ENCODE results near the gene PFAS.

Gene PFAS

GRCh38 chr17:8314797-8315763 is 66.0 kb downstream of the PFAS start:
- in situ Hi-C loops (cut with MboI; ENCODE audit: low sequenced_read_pairs, unreplicated experiment) = no loop called here
- DNase-seq (ENCODE audit: low spot score) = no peak
- TF ChIP-seq CTCF (IDR thresholded peaks at IDR 0.05; ENCODE audit: borderline replicate concordance, control extremely low read depth, extremely low read depth, insufficient read depth, missing control alignments) = no peak

GRCh38 chr17:8315764-8316217 is 66.7 kb downstream of the PFAS start:
- no peak for DNase-seq (ENCODE audit: low spot score)
- TF ChIP-seq CTCF (IDR thresholded peaks at IDR 0.05; ENCODE audit: borderline replicate concordance, control extremely low read depth, extremely low read depth, insufficient read depth, missing control alignments) = no peak
- in situ Hi-C loops (cut with MboI; ENCODE audit: low sequenced_read_pairs, unreplicated experiment) = no loop called here

- DNase-seq (ENCODE audit: low spot score) = peak; percentile 9
- TF ChIP-seq CTCF (IDR thresholded peaks at IDR 0.05; ENCODE audit: borderline replicate concordance, control extremely low read depth, extremely low read depth, insufficient read depth, missing control alignments) = no peak
- in situ Hi-C loops (cut with MboI; ENCODE audit: low sequenced_read_pairs, unreplicated experiment) = no loop called here
Observed at GRCh38 chr17:8318010-8318935, 69.2 kb downstream of the PFAS start.

All from GM13976 (cell line).